ENCODE data around the gene NAV1.
"Not testable (repeated sequence)": the region's sequence is repeated elsewhere in the genome, so short reads cannot be mapped to it uniquely, and the experiment has no call there.

NAV1 gene

GRCh38 chr1:201565771-201566528, 27.0 kb downstream of the NAV1 start:
- no peak for DNase-seq (ENCODE audit: low read depth in 2 of 2)

- DNase-seq (ENCODE audit: low read depth in 2 of 2): no peak
Observed at GRCh38 chr1:201566529-201566823, 27.5 kb downstream of the NAV1 start.

GRCh38 chr1:201566933-201567801, 28.2 kb downstream of the NAV1 start:
- DNase-seq (ENCODE audit: low read depth in 2 of 2): no peak

- no peak for DNase-seq (ENCODE audit: low read depth in 2 of 2)
Observed at GRCh38 chr1:201568265-201568664, 29.3 kb downstream of the NAV1 start.

- no peak for DNase-seq (ENCODE audit: low read depth in 2 of 2)
Observed at GRCh38 chr1:201568859-201569294, 29.9 kb downstream of the NAV1 start.

- DNase-seq (ENCODE audit: low read depth in 2 of 2): no peak
Observed at GRCh38 chr1:201570181-201570885, 31.4 kb downstream of the NAV1 start.

DNA sequence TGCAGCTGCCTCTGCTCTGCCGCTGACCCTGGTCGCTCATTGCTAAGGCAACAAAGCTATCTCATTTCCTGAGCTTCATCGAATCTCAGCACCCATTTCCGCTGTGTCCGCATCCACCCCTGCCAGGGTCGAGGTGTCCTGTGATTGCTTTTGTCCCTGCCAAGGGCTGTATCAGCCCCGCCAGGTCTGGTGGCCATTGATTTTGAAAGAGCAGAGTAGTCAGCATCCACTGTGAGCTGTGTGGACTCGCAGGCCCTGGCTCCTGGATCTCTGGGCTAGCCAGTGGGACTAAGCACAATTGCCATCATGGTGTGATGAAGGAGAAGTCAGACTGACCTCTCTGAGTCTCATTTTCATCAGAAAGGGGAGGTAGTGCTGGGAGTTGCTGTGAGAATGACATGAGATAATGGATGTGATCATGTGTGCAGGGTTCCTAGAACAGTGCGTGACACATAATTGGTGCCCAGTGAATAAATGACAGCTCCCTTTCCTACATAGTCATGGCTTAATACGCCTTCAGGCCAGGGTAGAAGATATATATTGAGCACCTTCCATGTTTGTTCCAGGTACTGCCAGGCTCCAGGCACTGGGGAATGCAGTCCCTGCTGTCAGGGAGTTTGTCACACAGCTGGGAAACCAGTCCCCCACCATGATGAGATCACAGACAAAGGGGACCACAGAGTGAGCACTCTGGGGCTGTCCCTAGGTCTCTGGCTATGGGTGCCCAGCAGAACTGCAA, 32.1 kb downstream of the NAV1 start:
- no peak for DNase-seq (ENCODE audit: low read depth in 2 of 2)

- DNase-seq (ENCODE audit: low read depth in 2 of 2): no peak
Observed at GRCh38 chr1:201573030-201573429, 34.1 kb downstream of the NAV1 start.

DNA sequence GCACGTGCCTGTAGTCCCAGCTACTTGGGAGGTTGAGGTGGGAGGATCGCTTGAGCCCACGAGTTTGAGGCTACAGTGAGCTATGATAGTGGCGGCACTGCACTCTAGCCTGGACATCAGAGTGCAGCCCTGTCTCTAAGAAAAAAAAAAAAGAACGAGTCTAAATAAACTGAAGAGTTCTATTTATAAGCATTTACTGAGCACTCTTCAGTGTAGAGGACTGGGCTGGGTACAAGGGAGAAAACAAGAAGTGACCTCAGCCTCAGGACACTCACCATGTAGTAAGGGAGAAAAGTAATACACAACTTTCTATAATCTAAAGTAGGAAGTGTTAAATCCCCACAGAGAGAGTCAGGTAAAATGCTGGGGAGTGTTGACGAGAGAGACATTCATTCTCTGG, 35.0 kb downstream of the NAV1 start:
- no peak for DNase-seq (ENCODE audit: low read depth in 2 of 2)

DNA sequence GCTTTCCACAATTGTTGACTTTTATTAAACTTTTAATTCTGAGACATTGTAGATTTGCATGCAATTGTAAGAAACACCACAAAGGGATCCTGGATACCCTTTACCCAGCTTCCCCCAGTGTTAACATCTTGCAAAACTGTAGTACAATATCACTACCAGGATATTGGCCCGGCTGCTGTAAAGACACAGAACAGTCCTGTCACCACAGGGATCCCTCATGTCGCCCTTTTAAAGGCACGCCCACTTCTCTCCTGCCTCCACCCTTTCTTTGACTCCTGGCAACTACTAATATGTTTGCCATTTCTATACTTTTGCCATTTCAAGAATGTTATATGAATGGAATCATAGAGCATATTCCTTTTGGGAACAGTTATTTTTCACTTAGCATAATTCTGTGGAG, 37.0 kb downstream of the NAV1 start:
- no peak for DNase-seq (ENCODE audit: low read depth in 2 of 2)

GRCh38 chr1:201576914-201577313, 38.0 kb downstream of the NAV1 start:
- no peak for DNase-seq (ENCODE audit: low read depth in 2 of 2)

- DNase-seq (ENCODE audit: low read depth in 2 of 2): no peak
Observed at GRCh38 chr1:201578008-201578888, 39.3 kb downstream of the NAV1 start.

DNA sequence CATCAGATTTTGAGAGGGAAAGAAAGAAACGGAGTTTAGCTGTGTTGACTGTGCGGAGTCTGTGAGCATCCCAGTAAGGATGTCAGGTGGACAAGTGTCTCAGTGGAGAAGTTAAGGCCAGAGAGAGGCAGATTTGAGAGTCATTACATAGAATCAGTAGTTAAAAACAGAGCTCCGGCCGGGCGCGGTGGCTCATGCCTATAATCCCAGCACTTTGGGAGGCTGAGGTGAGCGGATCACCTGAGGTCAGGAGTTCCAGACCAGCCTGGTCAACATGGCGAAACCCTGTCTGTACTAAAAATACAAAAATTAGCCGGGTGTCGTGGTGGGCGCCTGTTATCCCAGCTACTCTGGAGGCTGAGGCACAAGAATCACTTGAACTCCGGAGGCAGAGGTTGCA, 42.4 kb downstream of the NAV1 start:
- DNase-seq (ENCODE audit: low read depth in 2 of 2): not testable (repeated sequence)

- DNase-seq (ENCODE audit: low read depth in 2 of 2): no peak
Observed at GRCh38 chr1:201582705-201583442, 43.9 kb downstream of the NAV1 start.

GRCh38 chr1:201583663-201584062, 44.7 kb downstream of the NAV1 start:
- DNase-seq (ENCODE audit: low read depth in 2 of 2): no peak

DNA sequence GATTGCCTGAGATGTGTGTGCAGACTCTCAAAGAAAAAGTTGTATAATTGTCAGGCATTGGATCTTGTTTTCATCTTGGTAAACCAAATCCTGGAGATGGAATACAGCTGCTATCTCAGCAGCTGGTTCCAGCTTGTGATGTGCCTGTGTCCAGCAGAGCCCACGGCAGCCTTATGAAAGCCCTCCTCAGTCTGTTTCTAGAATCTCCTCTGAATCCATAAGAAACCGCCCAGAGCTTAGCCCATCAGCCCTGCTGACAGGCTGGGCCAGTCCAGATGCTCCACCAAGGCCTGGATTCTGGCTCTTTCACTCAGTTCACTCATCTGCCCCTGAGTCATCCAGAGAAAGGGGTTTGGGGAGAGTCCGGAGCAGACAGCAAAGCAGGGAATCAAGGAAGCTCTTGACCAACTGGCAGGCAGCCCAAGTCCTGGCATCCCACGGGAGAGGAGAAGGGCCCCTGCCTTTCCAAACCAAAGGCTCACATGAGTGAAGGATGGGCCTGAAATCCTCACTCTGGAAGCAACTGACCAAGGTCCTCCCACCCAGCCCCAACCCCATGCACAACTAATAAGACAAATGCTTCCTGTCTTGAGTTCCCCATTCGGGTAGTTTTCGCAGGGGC, 45.7 kb downstream of the NAV1 start:
- no peak for DNase-seq (ENCODE audit: low read depth in 2 of 2)

DNA sequence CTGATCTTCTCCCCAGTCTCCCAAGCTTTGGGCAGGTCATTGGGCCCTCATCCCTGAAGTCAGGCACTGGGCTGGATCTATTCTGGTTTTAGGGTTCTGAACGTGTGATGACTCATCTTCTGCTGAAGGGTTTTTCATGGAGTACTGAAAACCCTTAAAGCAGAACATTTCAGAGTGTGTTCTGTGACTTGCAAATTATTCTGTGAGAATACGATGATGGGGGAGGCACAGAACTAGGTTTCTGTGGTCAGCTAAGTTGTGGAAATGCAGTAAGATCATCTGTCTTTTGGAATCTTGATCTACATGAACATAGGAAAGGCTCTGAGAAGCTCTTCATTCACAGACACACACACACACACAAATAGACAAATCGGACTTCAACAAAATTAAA, 46.2 kb downstream of the NAV1 start:
- DNase-seq (ENCODE audit: low read depth in 2 of 2): no peak

GRCh38 chr1:201585901-201586300, 47.0 kb downstream of the NAV1 start:
- no peak for DNase-seq (ENCODE audit: low read depth in 2 of 2)

GRCh38 chr1:201586806-201587205, 47.9 kb downstream of the NAV1 start:
- no peak for DNase-seq (ENCODE audit: low read depth in 2 of 2)

DNA sequence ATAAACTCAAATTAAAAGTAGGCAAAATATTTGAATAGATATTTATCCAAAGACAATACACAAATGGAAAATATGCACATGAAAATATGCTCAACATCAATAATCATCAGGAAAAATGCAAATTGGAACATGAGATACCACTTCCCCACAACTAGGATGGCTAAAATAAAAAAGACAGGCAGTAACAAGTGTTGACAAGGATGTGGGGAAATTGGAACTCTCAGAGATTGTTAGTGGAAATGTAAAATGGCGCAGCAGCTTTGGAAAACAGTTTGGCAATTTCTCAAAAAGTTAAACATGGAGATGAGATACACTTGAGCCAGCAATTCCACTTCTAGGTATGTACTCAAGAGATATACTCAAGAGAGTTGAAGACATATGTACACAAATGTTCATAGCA, 48.8 kb downstream of the NAV1 start:
- no peak for DNase-seq (ENCODE audit: low read depth in 2 of 2)

Measured in stimulated activated CD8-positive, alpha-beta memory T cell treated with anti-CD3 and anti-CD28 coated beads, Interleukin-15, amount 100 ng/mL, for 4 hours (primary cell).